H1 (cell line): ENCODE measurements around the gene HNRNPU. TPM values are rescaled to one million over a fixed set of nuclear protein-coding genes. Genes with fewer than 3 reads are reported as not detected.

Experiments used
- BRCA1 ChIP-seq: IDR thresholded peaks from 2 replicates; pipeline ENCODE4 v1.6.1; 2012; ENCODE audit warnings: low read depth, low read length, improper control_type of control experiment
- CREB1 ChIP-seq: IDR thresholded peaks from 2 replicates; pipeline ENCODE4 v1.6.1; 2012; ENCODE audit warnings: inconsistent platforms
- CTBP2 ChIP-seq: IDR thresholded peaks from 2 replicates; pipeline ENCODE4 v1.7.0; 2011; ENCODE audit warnings: borderline replicate concordance, mild to moderate bottlenecking, moderate library complexity, mixed read lengths, low read length; ENCODE audit not compliant: insufficient read depth, insufficient read length
- EP300 ChIP-seq, 2 experiments: IDR thresholded peaks; 1 replicate in 1 of 2; 2 replicates in 1 of 2; pipeline ENCODE4 v1.6.1; 2011 to 2012; ENCODE audit warnings: low read depth in 2 of 2, low read length in 2 of 2, mild to moderate bottlenecking in 2 of 2, borderline replicate concordance in 1 of 2, inconsistent platforms in 1 of 2, moderate library complexity in 1 of 2
- EZH2 ChIP-seq: fragments of 200-600 bp; sonication (generic); IDR thresholded peaks from 2 replicates; pipeline ENCODE4 v1.7.1; 2012; ENCODE audit warnings: low read depth, mild to moderate bottlenecking, moderate library complexity, low read length, inconsistent platforms; ENCODE audit not compliant: severe bottlenecking
- RBBP5 ChIP-seq: IDR thresholded peaks from 2 replicates; pipeline ENCODE4 v1.7.1; 2012; ENCODE audit warnings: low read depth, mild to moderate bottlenecking, inconsistent platforms, low read length, moderate library complexity, borderline replicate concordance
- SP4 ChIP-seq: IDR thresholded peaks from 2 replicates; pipeline ENCODE4 v1.6.1; 2012; ENCODE audit warnings: low read length, inconsistent platforms
- SUZ12 ChIP-seq: fragments of 200-600 bp; sonication (generic); IDR thresholded peaks from 2 replicates; pipeline ENCODE4 v1.6.1; 2012; ENCODE audit warnings: mild to moderate bottlenecking, inconsistent platforms, low read length, moderate library complexity, mixed read lengths
- TAF1 ChIP-seq: IDR thresholded peaks from 2 replicates; pipeline ENCODE4 v1.6.1; 2011; ENCODE audit warnings: mild to moderate bottlenecking, low read depth, low read length
- TBP ChIP-seq: IDR thresholded peaks from 2 replicates; pipeline ENCODE4 v1.6.1; 2011; ENCODE audit warnings: low read depth, low read length, improper control_type of control experiment
- TEAD4 ChIP-seq: IDR thresholded peaks from 2 replicates; pipeline ENCODE4 v1.6.1; 2012; ENCODE audit warnings: low read depth, low read length, inconsistent platforms, mixed read lengths
- polyA plus RNA-seq, 7 experiments: library from polyadenylated mRNA; depleted of rRNA in 3 of 7; stranded (reverse) in 5 of 7; unstranded in 2 of 7; fragments of >200 nt in 5 of 7; fragments of 200-250 nt in 2 of 7; gene quantifications; 1 replicate in 5 of 7; 2 replicates in 1 of 7; 4 replicates in 1 of 7; pipeline versions ENCODE4 v1.2.1 to v1.2.3, GENCODE V29; 2011 to 2013; ENCODE audit warnings: missing spikeins in 2 of 7, mixed read lengths in 2 of 7
- total RNA-seq: library from RNA; stranded (reverse); fragmentation: NEBNext Ultra II Directional; extraction: Animal tissue kit (Norgen Biotek cat#: 25700); gene quantifications from 2 replicates; pipeline ENCODE4 v1.2.1, GENCODE V29; 2021
- TF ChIP-seq, protein P1 (sequence below): fragments of 300-600 bp; sonication (generic); IDR thresholded peaks from 2 replicates; pipeline ENCODE4 v1.7.1; 2012; ENCODE audit warnings: low read length, moderate library complexity, mild to moderate bottlenecking, inconsistent platforms; ENCODE audit not compliant: insufficient replicate concordance

The HNRNPU gene
- total and polyA plus RNA-seq, 2 of the 8 experiments (the other 6 are each of a cell fraction or from before 2014, with no cell fraction given), result 95.6 to 606 TPM

DNA sequence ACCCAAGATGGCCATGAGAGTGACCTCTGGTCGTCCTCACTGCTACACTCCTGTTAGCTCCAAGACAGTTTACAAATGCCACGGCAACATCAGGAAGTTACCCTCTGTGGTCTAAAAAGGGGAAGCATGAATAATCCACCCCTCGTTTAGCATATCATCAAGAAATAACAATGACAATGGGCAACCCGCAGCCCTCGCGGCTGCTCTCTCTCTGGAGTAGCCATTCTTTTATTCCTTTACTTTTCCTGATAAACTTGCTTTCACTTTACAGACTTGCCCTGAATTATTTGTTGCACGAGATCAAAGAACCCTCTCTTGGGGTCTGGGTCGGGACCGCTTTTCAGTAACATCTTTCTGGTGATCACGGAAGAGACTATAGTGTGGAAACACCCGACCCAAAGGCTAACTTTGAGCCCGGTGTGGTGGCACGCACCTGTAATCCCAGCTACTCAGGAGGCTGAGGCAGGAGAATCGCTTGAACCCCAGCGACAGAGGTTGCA lies 48.7 kb downstream of the HNRNPU start (continued):
- TF ChIP-seq, protein P1, sequence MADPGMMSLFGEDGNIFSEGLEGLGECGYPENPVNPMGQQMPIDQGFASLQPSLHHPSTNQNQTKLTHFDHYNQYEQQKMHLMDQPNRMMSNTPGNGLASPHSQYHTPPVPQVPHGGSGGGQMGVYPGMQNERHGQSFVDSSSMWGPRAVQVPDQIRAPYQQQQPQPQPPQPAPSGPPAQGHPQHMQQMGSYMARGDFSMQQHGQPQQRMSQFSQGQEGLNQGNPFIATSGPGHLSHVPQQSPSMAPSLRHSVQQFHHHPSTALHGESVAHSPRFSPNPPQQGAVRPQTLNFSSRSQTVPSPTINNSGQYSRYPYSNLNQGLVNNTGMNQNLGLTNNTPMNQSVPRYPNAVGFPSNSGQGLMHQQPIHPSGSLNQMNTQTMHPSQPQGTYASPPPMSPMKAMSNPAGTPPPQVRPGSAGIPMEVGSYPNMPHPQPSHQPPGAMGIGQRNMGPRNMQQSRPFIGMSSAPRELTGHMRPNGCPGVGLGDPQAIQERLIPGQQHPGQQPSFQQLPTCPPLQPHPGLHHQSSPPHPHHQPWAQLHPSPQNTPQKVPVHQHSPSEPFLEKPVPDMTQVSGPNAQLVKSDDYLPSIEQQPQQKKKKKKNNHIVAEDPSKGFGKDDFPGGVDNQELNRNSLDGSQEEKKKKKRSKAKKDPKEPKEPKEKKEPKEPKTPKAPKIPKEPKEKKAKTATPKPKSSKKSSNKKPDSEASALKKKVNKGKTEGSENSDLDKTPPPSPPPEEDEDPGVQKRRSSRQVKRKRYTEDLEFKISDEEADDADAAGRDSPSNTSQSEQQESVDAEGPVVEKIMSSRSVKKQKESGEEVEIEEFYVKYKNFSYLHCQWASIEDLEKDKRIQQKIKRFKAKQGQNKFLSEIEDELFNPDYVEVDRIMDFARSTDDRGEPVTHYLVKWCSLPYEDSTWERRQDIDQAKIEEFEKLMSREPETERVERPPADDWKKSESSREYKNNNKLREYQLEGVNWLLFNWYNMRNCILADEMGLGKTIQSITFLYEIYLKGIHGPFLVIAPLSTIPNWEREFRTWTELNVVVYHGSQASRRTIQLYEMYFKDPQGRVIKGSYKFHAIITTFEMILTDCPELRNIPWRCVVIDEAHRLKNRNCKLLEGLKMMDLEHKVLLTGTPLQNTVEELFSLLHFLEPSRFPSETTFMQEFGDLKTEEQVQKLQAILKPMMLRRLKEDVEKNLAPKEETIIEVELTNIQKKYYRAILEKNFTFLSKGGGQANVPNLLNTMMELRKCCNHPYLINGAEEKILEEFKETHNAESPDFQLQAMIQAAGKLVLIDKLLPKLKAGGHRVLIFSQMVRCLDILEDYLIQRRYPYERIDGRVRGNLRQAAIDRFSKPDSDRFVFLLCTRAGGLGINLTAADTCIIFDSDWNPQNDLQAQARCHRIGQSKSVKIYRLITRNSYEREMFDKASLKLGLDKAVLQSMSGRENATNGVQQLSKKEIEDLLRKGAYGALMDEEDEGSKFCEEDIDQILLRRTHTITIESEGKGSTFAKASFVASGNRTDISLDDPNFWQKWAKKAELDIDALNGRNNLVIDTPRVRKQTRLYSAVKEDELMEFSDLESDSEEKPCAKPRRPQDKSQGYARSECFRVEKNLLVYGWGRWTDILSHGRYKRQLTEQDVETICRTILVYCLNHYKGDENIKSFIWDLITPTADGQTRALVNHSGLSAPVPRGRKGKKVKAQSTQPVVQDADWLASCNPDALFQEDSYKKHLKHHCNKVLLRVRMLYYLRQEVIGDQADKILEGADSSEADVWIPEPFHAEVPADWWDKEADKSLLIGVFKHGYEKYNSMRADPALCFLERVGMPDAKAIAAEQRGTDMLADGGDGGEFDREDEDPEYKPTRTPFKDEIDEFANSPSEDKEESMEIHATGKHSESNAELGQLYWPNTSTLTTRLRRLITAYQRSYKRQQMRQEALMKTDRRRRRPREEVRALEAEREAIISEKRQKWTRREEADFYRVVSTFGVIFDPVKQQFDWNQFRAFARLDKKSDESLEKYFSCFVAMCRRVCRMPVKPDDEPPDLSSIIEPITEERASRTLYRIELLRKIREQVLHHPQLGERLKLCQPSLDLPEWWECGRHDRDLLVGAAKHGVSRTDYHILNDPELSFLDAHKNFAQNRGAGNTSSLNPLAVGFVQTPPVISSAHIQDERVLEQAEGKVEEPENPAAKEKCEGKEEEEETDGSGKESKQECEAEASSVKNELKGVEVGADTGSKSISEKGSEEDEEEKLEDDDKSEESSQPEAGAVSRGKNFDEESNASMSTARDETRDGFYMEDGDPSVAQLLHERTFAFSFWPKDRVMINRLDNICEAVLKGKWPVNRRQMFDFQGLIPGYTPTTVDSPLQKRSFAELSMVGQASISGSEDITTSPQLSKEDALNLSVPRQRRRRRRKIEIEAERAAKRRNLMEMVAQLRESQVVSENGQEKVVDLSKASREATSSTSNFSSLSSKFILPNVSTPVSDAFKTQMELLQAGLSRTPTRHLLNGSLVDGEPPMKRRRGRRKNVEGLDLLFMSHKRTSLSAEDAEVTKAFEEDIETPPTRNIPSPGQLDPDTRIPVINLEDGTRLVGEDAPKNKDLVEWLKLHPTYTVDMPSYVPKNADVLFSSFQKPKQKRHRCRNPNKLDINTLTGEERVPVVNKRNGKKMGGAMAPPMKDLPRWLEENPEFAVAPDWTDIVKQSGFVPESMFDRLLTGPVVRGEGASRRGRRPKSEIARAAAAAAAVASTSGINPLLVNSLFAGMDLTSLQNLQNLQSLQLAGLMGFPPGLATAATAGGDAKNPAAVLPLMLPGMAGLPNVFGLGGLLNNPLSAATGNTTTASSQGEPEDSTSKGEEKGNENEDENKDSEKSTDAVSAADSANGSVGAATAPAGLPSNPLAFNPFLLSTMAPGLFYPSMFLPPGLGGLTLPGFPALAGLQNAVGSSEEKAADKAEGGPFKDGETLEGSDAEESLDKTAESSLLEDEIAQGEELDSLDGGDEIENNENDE, result peak; percentile 90
- peak in 1 of 2 experiments; percentile 32; a peak in 1 of 3 replicates for TF ChIP-seq EP300 (IDR thresholded peaks at IDR 0.05; ENCODE audit: borderline replicate concordance in 1 of 2, low read depth in 2 of 2, low read length in 2 of 2)
- TF ChIP-seq CREB1, result no peak
- TF ChIP-seq CTBP2, result no peak
- TF ChIP-seq SP4, result no peak
- no peak for TF ChIP-seq BRCA1
- TF ChIP-seq RBBP5, result no peak
- no peak for TF ChIP-seq TEAD4
- peak; percentile 71 for TF ChIP-seq TAF1
- 0 out of 2 replicates have a peak, but pooled peaks have one; percentile 47 for TF ChIP-seq TBP
- TF ChIP-seq EZH2, result no peak
- no peak for TF ChIP-seq SUZ12
